DOHH2 (cell line): ENCODE results near the gene ITGA8.

Source experiments
- EZH2phosphoT487 ChIP-seq: fragments of 200-600 bp; sonication (generic); IDR thresholded peaks from 2 replicates; pipeline ENCODE4 v1.6.1; 2017; ENCODE audit warnings: borderline replicate concordance, mild to moderate bottlenecking, antibody characterized with exemption, low read length, moderate library complexity, mixed read lengths
- TF ChIP-seq, protein P1 (sequence below): fragments of 200-600 bp; sonication (generic); IDR thresholded peaks from one replicate; pipeline ENCODE4 v1.5.1; 2014; ENCODE audit warnings: antibody characterized with exemption, mild to moderate bottlenecking, low read depth, low read length; ENCODE audit not compliant: poor library complexity, severe bottlenecking

- TF ChIP-seq, protein P1, sequence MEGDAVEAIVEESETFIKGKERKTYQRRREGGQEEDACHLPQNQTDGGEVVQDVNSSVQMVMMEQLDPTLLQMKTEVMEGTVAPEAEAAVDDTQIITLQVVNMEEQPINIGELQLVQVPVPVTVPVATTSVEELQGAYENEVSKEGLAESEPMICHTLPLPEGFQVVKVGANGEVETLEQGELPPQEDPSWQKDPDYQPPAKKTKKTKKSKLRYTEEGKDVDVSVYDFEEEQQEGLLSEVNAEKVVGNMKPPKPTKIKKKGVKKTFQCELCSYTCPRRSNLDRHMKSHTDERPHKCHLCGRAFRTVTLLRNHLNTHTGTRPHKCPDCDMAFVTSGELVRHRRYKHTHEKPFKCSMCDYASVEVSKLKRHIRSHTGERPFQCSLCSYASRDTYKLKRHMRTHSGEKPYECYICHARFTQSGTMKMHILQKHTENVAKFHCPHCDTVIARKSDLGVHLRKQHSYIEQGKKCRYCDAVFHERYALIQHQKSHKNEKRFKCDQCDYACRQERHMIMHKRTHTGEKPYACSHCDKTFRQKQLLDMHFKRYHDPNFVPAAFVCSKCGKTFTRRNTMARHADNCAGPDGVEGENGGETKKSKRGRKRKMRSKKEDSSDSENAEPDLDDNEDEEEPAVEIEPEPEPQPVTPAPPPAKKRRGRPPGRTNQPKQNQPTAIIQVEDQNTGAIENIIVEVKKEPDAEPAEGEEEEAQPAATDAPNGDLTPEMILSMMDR: no peak
- no peak for TF ChIP-seq EZH2phosphoT487
These were observed 15.1 kb downstream of the ITGA8 start for GRCh38 chr10:15704581-15704968.
